ENCODE results near the gene SCD5.

SCD5 gene

DNA sequence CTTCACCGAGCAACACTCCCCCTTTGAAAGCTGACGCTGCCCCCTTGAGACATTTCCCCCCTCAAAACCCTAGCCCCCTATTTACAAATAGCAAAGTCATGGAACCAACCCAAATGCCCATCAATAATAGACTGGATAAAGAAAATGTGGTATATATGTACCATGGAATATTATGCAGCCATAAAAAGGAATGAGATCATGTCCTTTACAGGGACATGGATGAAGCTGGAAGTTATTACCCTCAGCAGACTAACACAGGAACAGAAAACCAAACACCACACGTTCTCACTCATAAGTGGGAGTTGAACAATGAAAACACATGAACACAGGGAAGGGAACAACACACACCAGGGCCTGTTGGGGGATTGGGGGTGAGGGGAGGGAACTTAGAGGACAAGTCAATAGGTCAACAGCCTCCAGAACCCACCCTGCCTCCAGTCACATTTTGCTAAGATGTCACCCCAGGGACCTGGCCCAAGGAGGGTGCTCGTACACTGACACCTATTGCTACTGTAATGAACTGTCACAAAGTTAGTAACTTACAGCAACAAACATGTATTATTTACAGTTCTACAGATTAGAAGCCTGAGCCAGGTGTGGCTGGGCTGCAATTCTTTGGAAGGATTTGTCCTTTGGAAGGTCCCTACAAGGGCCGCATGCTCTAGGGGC is 20.6 kb downstream of the SCD5 start:
- Histone ChIP-seq H3K27ac (no peak overlapping the region), H3K4me2 (no peak overlapping the region; the same call in 1 of the 2 replicates), H3K4me1 (ENCODE audit: low read depth, poor library complexity, severe bottlenecking) (peaks cover 49% of the 10 kb centered on the region), H3K4me3 (IDR thresholded peaks at IDR 0.05; ENCODE audit: insufficient read depth, low read depth, low read length) (no peak overlapping the region), H3K36me3 (ENCODE audit: insufficient read depth) (no peaks in the 10 kb centered on the region), H3K9ac (no peak overlapping the region), H2AFZ (ENCODE audit: low read depth) (no peak overlapping the region), H4K20me1 (ENCODE audit: insufficient read depth) (no peaks in the 10 kb centered on the region), H3K27me3 (ENCODE audit: insufficient read depth, low read depth) (no peaks in the 10 kb centered on the region), H3K79me2 (ENCODE audit: insufficient read depth, low read depth) (peaks cover 21% of the 10 kb centered on the region; the same call in 1 of the 2 replicates)
- TF ChIP-seq, protein P1, sequence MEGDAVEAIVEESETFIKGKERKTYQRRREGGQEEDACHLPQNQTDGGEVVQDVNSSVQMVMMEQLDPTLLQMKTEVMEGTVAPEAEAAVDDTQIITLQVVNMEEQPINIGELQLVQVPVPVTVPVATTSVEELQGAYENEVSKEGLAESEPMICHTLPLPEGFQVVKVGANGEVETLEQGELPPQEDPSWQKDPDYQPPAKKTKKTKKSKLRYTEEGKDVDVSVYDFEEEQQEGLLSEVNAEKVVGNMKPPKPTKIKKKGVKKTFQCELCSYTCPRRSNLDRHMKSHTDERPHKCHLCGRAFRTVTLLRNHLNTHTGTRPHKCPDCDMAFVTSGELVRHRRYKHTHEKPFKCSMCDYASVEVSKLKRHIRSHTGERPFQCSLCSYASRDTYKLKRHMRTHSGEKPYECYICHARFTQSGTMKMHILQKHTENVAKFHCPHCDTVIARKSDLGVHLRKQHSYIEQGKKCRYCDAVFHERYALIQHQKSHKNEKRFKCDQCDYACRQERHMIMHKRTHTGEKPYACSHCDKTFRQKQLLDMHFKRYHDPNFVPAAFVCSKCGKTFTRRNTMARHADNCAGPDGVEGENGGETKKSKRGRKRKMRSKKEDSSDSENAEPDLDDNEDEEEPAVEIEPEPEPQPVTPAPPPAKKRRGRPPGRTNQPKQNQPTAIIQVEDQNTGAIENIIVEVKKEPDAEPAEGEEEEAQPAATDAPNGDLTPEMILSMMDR (conservative IDR thresholded peaks at IDR 0.05; ENCODE audit: low read depth, low read length), result no peak

DNA sequence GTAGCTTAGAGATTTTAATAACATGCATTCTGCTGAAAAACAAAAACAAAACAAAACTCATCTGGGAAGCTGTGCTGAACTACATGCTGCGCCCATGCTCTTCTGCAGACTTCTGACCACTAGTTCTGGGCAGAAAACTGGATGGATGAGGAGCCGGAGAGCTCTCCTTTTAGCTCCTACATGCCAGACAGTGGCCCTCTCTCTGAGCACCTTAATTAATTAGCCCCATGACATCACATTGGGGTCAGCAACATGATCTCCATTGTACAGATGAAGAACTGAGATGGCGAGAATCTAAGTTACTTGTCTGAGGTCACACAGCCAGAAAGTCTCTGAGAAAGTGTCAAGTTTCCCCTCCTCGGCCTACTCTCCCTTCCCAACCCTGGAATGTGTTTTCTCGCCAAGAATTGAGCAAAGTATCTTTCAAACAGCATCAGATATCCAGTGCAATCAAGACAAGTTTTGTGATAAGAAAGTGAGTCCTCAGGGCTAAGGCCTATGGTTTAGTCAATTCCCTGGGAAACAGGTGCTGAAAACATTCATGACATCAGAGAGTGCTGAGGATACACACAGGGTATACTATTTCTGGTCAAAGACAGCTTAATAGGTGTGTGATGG is 21.6 kb downstream of the SCD5 start:
- Histone ChIP-seq H3K27ac (no peak overlapping the region), H4K20me1 (ENCODE audit: insufficient read depth) (no peaks in the 10 kb centered on the region), H3K4me2 (no peak overlapping the region), H2AFZ (ENCODE audit: low read depth) (no peak overlapping the region), H3K4me3 (IDR thresholded peaks at IDR 0.05; ENCODE audit: insufficient read depth, low read depth, low read length) (no peak overlapping the region), H3K4me1 (ENCODE audit: low read depth, poor library complexity, severe bottlenecking) (peaks cover 39% of the 10 kb centered on the region), H3K9ac (no peak overlapping the region), H3K27me3 (ENCODE audit: insufficient read depth, low read depth) (no peaks in the 10 kb centered on the region), H3K79me2 (ENCODE audit: insufficient read depth, low read depth) (peaks cover 14% of the 10 kb centered on the region; the same call in 1 of the 2 replicates), H3K36me3 (ENCODE audit: insufficient read depth) (no peaks in the 10 kb centered on the region)
- TF ChIP-seq, protein P1 (conservative IDR thresholded peaks at IDR 0.05; ENCODE audit: low read depth, low read length), result no peak

DNA sequence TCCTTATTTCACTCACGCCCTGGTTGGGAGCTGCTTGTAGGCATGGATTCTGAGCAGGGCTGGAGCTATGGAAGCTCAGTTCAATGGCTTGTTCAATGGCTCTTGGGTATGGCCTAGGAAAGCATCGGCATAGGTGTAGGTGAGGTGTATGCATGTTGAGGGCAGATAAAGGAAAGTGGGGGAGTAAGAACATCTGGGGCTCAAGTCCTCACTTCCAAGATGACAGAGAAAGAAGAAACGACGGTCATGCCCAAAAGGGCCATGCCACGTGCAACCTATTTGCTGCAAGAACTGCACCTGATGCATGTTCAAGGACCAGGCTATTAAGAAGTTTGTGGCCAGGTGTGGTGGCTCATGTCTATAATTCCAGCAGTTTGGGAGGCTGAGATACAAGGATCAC is 23.4 kb downstream of the SCD5 start:
- H3K4me1 ChIP-seq (ENCODE audit: low read depth, poor library complexity, severe bottlenecking), result peaks cover 21% of the 10 kb centered on the region
- no peak overlapping the region for H3K27ac ChIP-seq
- peaks cover 14% of the 10 kb centered on the region; the same call in 1 of the 2 replicates for H3K79me2 ChIP-seq (ENCODE audit: insufficient read depth, low read depth)
- no peak overlapping the region for H3K9ac ChIP-seq
- no peak overlapping the region for H2AFZ ChIP-seq (ENCODE audit: low read depth)
- H3K4me2 ChIP-seq, result no peak overlapping the region
- TF ChIP-seq, protein P1 (conservative IDR thresholded peaks at IDR 0.05; ENCODE audit: low read depth, low read length), result no peak
- no peaks in the 10 kb centered on the region for H3K36me3 ChIP-seq (ENCODE audit: insufficient read depth)
- no peaks in the 10 kb centered on the region for H4K20me1 ChIP-seq (ENCODE audit: insufficient read depth)
- H3K27me3 ChIP-seq (ENCODE audit: insufficient read depth, low read depth), result no peaks in the 10 kb centered on the region
- no peak overlapping the region for H3K4me3 ChIP-seq (IDR thresholded peaks at IDR 0.05; ENCODE audit: insufficient read depth, low read depth, low read length)

DNA sequence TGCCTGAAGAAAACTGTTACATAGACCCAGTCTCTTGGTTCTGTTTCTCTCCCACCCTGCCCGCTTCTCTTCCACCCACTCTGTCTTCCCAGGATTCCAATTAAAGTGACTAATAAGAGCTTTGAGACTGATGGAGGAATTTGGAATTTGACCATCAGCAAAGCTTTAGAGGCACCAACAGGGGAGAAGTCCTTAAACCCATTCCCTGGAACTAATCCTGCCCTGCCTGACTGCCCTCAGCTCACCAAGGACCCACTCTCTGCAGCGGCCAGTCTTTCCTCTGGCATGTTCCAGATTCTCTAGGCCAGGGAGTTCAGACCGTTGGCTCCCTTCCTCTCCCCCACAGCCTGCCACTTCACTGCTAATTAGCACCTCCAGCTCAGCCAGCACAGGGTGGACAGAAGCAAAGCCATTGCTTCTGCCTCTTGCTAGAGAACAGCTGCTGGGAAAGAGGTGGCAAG is 23.9 kb downstream of the SCD5 start:
- H3K27me3 ChIP-seq (ENCODE audit: insufficient read depth, low read depth), result no peaks in the 10 kb centered on the region
- H4K20me1 ChIP-seq (ENCODE audit: insufficient read depth), result no peaks in the 10 kb centered on the region
- TF ChIP-seq, protein P1 (conservative IDR thresholded peaks at IDR 0.05; ENCODE audit: low read depth, low read length), result no peak
- H3K27ac ChIP-seq, result no peak overlapping the region
- no peaks in the 10 kb centered on the region for H3K36me3 ChIP-seq (ENCODE audit: insufficient read depth)
- H3K9ac ChIP-seq, result no peak overlapping the region
- H3K4me2 ChIP-seq, result no peak overlapping the region
- H2AFZ ChIP-seq (ENCODE audit: low read depth), result no peak overlapping the region
- H3K79me2 ChIP-seq (ENCODE audit: insufficient read depth, low read depth), result peaks cover 14% of the 10 kb centered on the region; the same call in 1 of the 2 replicates
- no peak overlapping the region for H3K4me3 ChIP-seq (IDR thresholded peaks at IDR 0.05; ENCODE audit: insufficient read depth, low read depth, low read length)
- H3K4me1 ChIP-seq (ENCODE audit: low read depth, poor library complexity, severe bottlenecking), result peaks cover 16% of the 10 kb centered on the region
